22Rv1 (cell line): ENCODE results near the gene KCNH5.

ENCODE experiments used
- CTCF ChIP-seq: fragments of 450-650 bp; IDR thresholded peaks from 2 replicates; pipeline ENCODE4 v1.5.1; 2017; ENCODE audit warnings: mild to moderate bottlenecking
- ZFX ChIP-seq: fragments of 450-650 bp; IDR thresholded peaks from 2 replicates; pipeline ENCODE4 v1.6.1; 2017; ENCODE audit warnings: antibody characterized with exemption, borderline replicate concordance

GRCh38 chr14:62938778-62939177 is 106.5 kb downstream of the KCNH5 start:
- no peak for TF ChIP-seq CTCF
- TF ChIP-seq ZFX, result no peak
